ENCODE measurements around the gene FAM78A. TPM values are rescaled to one million over a fixed set of nuclear protein-coding genes. Genes with fewer than 3 reads are reported as not detected.

The FAM78A gene
- total and polyA plus RNA-seq, 2 donors (not counting 1 experiment from before 2014, with no cell fraction given) = 42.9 to 58.3 TPM

DNA sequence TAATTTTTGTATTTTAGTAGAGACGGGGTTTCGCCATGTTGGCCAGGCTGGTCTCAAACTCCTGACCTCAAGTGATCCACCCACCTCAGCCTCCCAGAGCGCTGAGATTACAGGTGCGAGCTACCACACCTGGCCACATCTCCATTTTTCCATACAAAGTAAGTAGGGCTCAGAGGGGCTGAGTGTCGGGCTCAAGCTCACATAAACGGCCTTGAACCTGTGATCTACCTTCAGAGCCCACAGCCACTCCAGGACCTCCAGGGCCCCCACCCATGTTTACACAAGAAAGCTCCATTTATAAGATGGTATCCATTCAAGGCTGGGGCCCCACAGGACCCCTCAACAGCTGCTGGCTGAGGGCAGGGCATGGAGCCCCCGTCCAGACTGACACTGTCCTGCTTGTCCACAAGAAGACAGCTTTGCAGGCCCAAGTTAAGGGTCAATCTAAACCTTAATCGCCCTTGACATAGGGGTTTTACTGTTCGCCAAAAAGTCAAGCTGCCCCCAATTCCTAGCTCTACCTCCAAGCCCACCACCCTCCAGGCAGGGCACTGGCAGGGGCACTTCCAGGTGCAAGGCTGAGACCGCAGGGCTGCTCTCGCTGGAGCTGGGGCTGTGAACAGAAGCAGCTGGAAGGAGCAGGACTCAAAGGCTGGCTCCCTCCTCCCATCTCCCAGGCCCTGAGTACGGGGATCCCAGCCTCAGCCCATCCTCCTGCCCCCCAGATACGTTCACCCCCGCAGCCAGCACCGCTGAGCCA lies 18.9 kb downstream of the FAM78A start:
- peaks cover 17% of the 10 kb centered on the region for H4K20me1 ChIP-seq (ENCODE audit: control insufficient read depth, insufficient read depth, low read length, poor library complexity, severe bottlenecking)
- WGBS (ENCODE audit: insufficient coverage) = 85% methylated on average over 8 of the region's 15 CpGs
- DNase-seq (peak; percentile 12), ATAC-seq (ENCODE audit: low read depth) (no peak)
- intact Hi-C loops (cut with micrococcal nuclease) = no loop called here
- H3K4me3 Mint-ChIP-seq = peak overlapping the region; percentile 37
- H2AFZ ChIP-seq (ENCODE audit: insufficient read depth, low read depth, low read length, poor library complexity, severe bottlenecking) = no peak overlapping the region
- H3K27me3 Mint-ChIP-seq = no peaks in the 10 kb centered on the region
- no peaks in the 10 kb centered on the region for H3K9me3 ChIP-seq (ENCODE audit: control extremely low read depth in 1 of 3, control insufficient read depth in 2 of 3, insufficient read depth in 1 of 3, low read length in 2 of 3)
- no peaks in the 10 kb centered on the region for H3K27me3 ChIP-seq (replicated peaks in 1 of 4; ENCODE audit: control extremely low read depth in 1 of 4, control insufficient read depth in 3 of 4, insufficient read depth in 4 of 4, low read length in 3 of 4)
- peaks cover 0 to 38% of the 10 kb centered on the region in 2 experiments for H3K36me3 ChIP-seq (replicated peaks in 1 of 2; ENCODE audit: control extremely low read depth in 1 of 2, control insufficient read depth in 1 of 2, extremely low read depth in 1 of 2, insufficient read depth in 2 of 2, low read length in 1 of 2)
- peak overlapping the region; percentile 87 for H3K27ac Mint-ChIP-seq
- no peak overlapping the region for H3K9ac ChIP-seq (ENCODE audit: low read length)
- H3K4me3 ChIP-seq (ENCODE audit: control extremely low read depth in 1 of 5, extremely low read depth in 1 of 5, insufficient read depth in 1 of 5, low read depth in 2 of 5, low read length in 4 of 5) = no peak overlapping the region
- peaks cover 42% of the 10 kb centered on the region for H3K4me1 Mint-ChIP-seq
- H3K4me1 ChIP-seq (ENCODE audit: control insufficient read depth in 2 of 2, insufficient read depth in 2 of 2, low read length in 2 of 2) = peaks cover 58 to 67% of the 10 kb centered on the region in 2 donors
- H3K9me3 Mint-ChIP-seq (ENCODE audit: insufficient read depth) = no peaks in the 10 kb centered on the region
- CTCF ChIA-PET = interaction anchor here (1.8 to 14.3 kb wide), 4 partner anchors 10 to 79 kb away, joined by 5 to 158 read pairs (median 14); partner anchors contain the start of gene FAM78A
- peak overlapping the region; percentile 94 to 95 for H3K27ac ChIP-seq (ENCODE audit: low read length in 2 of 2)
- POLR2A ChIA-PET = interaction anchor here (1.4 to 12.1 kb wide), 4 partner anchors 8 to 19 kb away, joined by 3 to 199 read pairs (median 22); partner anchors contain the start of gene FAM78A
- H3K4me2 ChIP-seq (replicated peaks; ENCODE audit: low read depth, low read length, poor library complexity, severe bottlenecking) = no peak overlapping the region
- TF ChIP-seq, protein P1, sequence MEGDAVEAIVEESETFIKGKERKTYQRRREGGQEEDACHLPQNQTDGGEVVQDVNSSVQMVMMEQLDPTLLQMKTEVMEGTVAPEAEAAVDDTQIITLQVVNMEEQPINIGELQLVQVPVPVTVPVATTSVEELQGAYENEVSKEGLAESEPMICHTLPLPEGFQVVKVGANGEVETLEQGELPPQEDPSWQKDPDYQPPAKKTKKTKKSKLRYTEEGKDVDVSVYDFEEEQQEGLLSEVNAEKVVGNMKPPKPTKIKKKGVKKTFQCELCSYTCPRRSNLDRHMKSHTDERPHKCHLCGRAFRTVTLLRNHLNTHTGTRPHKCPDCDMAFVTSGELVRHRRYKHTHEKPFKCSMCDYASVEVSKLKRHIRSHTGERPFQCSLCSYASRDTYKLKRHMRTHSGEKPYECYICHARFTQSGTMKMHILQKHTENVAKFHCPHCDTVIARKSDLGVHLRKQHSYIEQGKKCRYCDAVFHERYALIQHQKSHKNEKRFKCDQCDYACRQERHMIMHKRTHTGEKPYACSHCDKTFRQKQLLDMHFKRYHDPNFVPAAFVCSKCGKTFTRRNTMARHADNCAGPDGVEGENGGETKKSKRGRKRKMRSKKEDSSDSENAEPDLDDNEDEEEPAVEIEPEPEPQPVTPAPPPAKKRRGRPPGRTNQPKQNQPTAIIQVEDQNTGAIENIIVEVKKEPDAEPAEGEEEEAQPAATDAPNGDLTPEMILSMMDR (IDR thresholded peaks at IDR 0.05) = no peak
- no peak for TF ChIP-seq EZH2 (IDR thresholded peaks at IDR 0.05; ENCODE audit: borderline replicate concordance, insufficient read depth, low read depth, low read length, poor library complexity, severe bottlenecking)
- peaks cover 73% of the 10 kb centered on the region for H3K79me2 ChIP-seq (ENCODE audit: control insufficient read depth, insufficient read depth, low read length)

All from B cell (primary cell).